HT1080 (cell line): ENCODE measurements around the gene KRTAP27-1. TPM values are rescaled to one million over a fixed set of nuclear protein-coding genes. Genes with fewer than 3 reads are reported as not detected.
A peak's percentile ranks its signal among the peaks of the same experiment; 100 is the strongest.

Experiments used
- DNase-seq: peaks from one replicate; pipeline ENCODE4 v3.0.0-alpha.2; 2015; ENCODE audit warnings: low read depth
- polyA plus RNA-seq, 2 experiments: library from polyadenylated mRNA; depleted of rRNA; stranded (reverse); fragments of >200 nt; gene quantifications; 2 replicates each; pipeline ENCODE4 v1.2.3, GENCODE V29; 2015
- total RNA-seq: library from RNA; depleted of rRNA; stranded (reverse); fragments of >200 nt; shearing (Covaris generic); gene quantifications from 2 replicates; pipeline ENCODE4 v1.2.3, GENCODE V29; 2014; rRNA removed

Gene KRTAP27-1
- not detected in 2 replicates for total RNA-seq
- not detected in 2 replicates for polyA plus RNA-seq (2015; cell fraction: cytosol; rRNA removed)
- not detected in 2 replicates for polyA plus RNA-seq (2015; cell fraction: nucleus; rRNA removed)

- no peak for DNase-seq
Observed at GRCh38 chr21:30337276-30337744, at the start of gene KRTAP27-1. TSS of gene KRTAP27-1 (minus strand) at chr21:30337694. CDS start at chr21:30337668, 26 bp downstream.

GRCh38 chr21:30382201-30382600 lies 44.7 kb upstream of the KRTAP27-1 start:
- DNase-seq: no peak

- DNase-seq: no peak
Observed at GRCh38 chr21:30372139-30372770, 34.8 kb upstream of the KRTAP27-1 start, which contains the start of gene KRTAP13-2. TSS of gene KRTAP13-2 (minus strand) at chr21:30372271. CDS start at chr21:30372213, 58 bp downstream.

- no peak for DNase-seq
Observed at GRCh38 chr21:30355906-30356305, 18.4 kb upstream of the KRTAP27-1 start.

- DNase-seq: no peak
Observed at GRCh38 chr21:30354308-30355005, 17.0 kb upstream of the KRTAP27-1 start.

GRCh38 chr21:30351534-30351933 lies 14.0 kb upstream of the KRTAP27-1 start:
- no peak for DNase-seq

- DNase-seq: no peak
Observed at GRCh38 chr21:30349572-30349971, 12.1 kb upstream of the KRTAP27-1 start.

- DNase-seq: no peak
Observed at GRCh38 chr21:30348506-30348905, 11.0 kb upstream of the KRTAP27-1 start, which contains the start of gene KRTAP23-1. TSS of gene KRTAP23-1 (minus strand) at chr21:30348606. CDS start at chr21:30348606, 0 bp downstream.

- DNase-seq: no peak
Observed at GRCh38 chr21:30345014-30345413, 7.5 kb upstream of the KRTAP27-1 start.

- DNase-seq: peak; percentile 22
Observed at GRCh38 chr21:30340714-30341573, 3.5 kb upstream of the KRTAP27-1 start.

- DNase-seq: no peak
Observed at GRCh38 chr21:30338717-30339116, 1.2 kb upstream of the KRTAP27-1 start.

- no peak for DNase-seq
Observed at GRCh38 chr21:30337772-30338171, 278 bp upstream of the KRTAP27-1 start.

- DNase-seq: no peak
Observed at GRCh38 chr21:30336596-30336995, 898 bp downstream of the KRTAP27-1 start.

- no peak for DNase-seq
Observed at GRCh38 chr21:30333736-30334135, 3.8 kb downstream of the KRTAP27-1 start.

GRCh38 chr21:30332681-30333080 lies 4.8 kb downstream of the KRTAP27-1 start:
- DNase-seq: no peak

GRCh38 chr21:30329203-30329875 lies 8.2 kb downstream of the KRTAP27-1 start:
- DNase-seq: peak; percentile 8

GRCh38 chr21:30326390-30326789 lies 11.1 kb downstream of the KRTAP27-1 start:
- no peak for DNase-seq

GRCh38 chr21:30320215-30320614 lies 17.3 kb downstream of the KRTAP27-1 start, which contains the start of gene KRTAP26-1:
TSS of gene KRTAP26-1 (minus strand) at chr21:30320315. CDS start at chr21:30320035, 280 bp downstream.
- no peak for DNase-seq

- DNase-seq: no peak
Observed at GRCh38 chr21:30315701-30316100, 21.8 kb downstream of the KRTAP27-1 start.

GRCh38 chr21:30306884-30307283 lies 30.6 kb downstream of the KRTAP27-1 start:
- DNase-seq: no peak

- no peak for DNase-seq
Observed at GRCh38 chr21:30305136-30305535, 32.4 kb downstream of the KRTAP27-1 start.
